WTC11 (cell line): Measurements from ENCODE around the gene OVOL3. TPM values are rescaled to one million over a fixed set of nuclear protein-coding genes. Genes with fewer than 3 reads are reported as not detected.

ENCODE experiments used
- ATAC-seq: fragments of 200-7000 bp; cut with Tn5 transposase; 2 replicates; pipeline ENCODE4 v1.10.0; 2021; ENCODE audit warnings: mild to moderate bottlenecking, moderate library complexity
- CTCF ChIA-PET: fragments of 300-600 bp; sonication (Branson Sonifier 250); formaldehyde crosslinking; loops from one replicate; lab custom pipeline; 2021; ENCODE audit warnings: antibody characterized with exemption; lab: Charles Lee
- POLR2A ChIA-PET: fragments of 350-600 bp; sonication (Branson Sonifier 250); formaldehyde crosslinking; loops from one replicate; lab custom pipeline; 2021; ENCODE audit warnings: antibody characterized with exemption; lab: Charles Lee
- DNase-seq: peaks from one replicate; pipeline ENCODE4 v3.0.0; 2021; ENCODE audit warnings: low spot score
- H3K27ac Mint-ChIP-seq: 2 replicates; pipeline ENCODE4 v1.8.0; 2021; ENCODE audit warnings: mixed read lengths
- H3K27me3 Mint-ChIP-seq: 2 replicates; pipeline ENCODE4 v1.8.0; 2021; ENCODE audit warnings: low read depth, mild to moderate bottlenecking, moderate library complexity, mixed read lengths
- H3K36me3 Mint-ChIP-seq: 2 replicates; pipeline ENCODE4 v1.8.0; 2021; ENCODE audit warnings: mixed read lengths
- H3K4me1 Mint-ChIP-seq: 2 replicates; pipeline ENCODE4 v1.8.0; 2022; ENCODE audit warnings: mixed read lengths
- H3K4me3 Mint-ChIP-seq: 2 replicates; pipeline ENCODE4 v1.8.0; 2021; ENCODE audit warnings: mild to moderate bottlenecking, moderate library complexity, mixed read lengths
- H3K9me3 Mint-ChIP-seq: 2 replicates; pipeline ENCODE4 v1.8.0; 2021; ENCODE audit warnings: mixed read lengths
- ATF1 ChIP-seq: sonication (generic); formaldehyde crosslinking; IDR thresholded peaks from 2 replicates; pipeline ENCODE4 v1.8.1; 2023; ENCODE audit warnings: mild to moderate bottlenecking, moderate library complexity, missing genetic modification reagents
- FOXP1 ChIP-seq: sonication (generic); formaldehyde crosslinking; IDR thresholded peaks from 2 replicates; pipeline ENCODE4 v1.8.0; 2022; ENCODE audit warnings: missing genetic modification reagents, mild to moderate bottlenecking, moderate library complexity, borderline replicate concordance
- MYBL2 ChIP-seq: sonication (generic); formaldehyde crosslinking; IDR thresholded peaks from 2 replicates; pipeline ENCODE4 v1.8.1; 2023; ENCODE audit warnings: mild to moderate bottlenecking, moderate library complexity, missing genetic modification reagents
- SOX15 ChIP-seq: fragments of 250-450 bp; sonication (Bioruptor Pico); IDR thresholded peaks from 2 replicates; pipeline ENCODE4 v1.9.0; 2021; ENCODE audit warnings: mild to moderate bottlenecking
- STAT6 ChIP-seq: sonication (generic); formaldehyde crosslinking; conservative IDR thresholded peaks from 2 replicates; pipeline ENCODE4 v1.8.1; 2023; ENCODE audit warnings: mild to moderate bottlenecking, low read depth, missing genetic modification reagents, moderate library complexity
- TP53 ChIP-seq: sonication (generic); formaldehyde crosslinking; IDR thresholded peaks from 2 replicates; pipeline ENCODE4 v1.8.1; 2023; ENCODE audit warnings: mild to moderate bottlenecking, missing genetic modification reagents
- ZNF121 ChIP-seq: sonication (generic); formaldehyde crosslinking; IDR thresholded peaks from 2 replicates; pipeline ENCODE4 v1.8.0; 2023; ENCODE audit warnings: missing genetic modification reagents
- ZNF138 ChIP-seq: sonication (generic); formaldehyde crosslinking; conservative IDR thresholded peaks from 2 replicates; pipeline ENCODE4 v1.8.1; 2022; ENCODE audit warnings: mild to moderate bottlenecking, moderate library complexity, missing genetic modification reagents
- ZNF425 ChIP-seq: fragments of 250-450 bp; sonication (Bioruptor Pico); conservative IDR thresholded peaks from 2 replicates; pipeline ENCODE4 v1.9.0; 2021; ENCODE audit warnings: mild to moderate bottlenecking
- total RNA-seq: library from RNA; stranded (reverse); gene quantifications from 3 replicates; pipeline ENCODE4 v1.2.3, GENCODE V29; 2021
- TF ChIP-seq, protein P1 (sequence below): sonication (generic); formaldehyde crosslinking; conservative IDR thresholded peaks from 2 replicates; pipeline ENCODE4 v1.8.1; 2022; ENCODE audit warnings: mild to moderate bottlenecking, missing genetic modification reagents
- TF ChIP-seq, protein P2 (sequence below): sonication (generic); formaldehyde crosslinking; IDR thresholded peaks from 2 replicates; pipeline ENCODE4 v1.8.0; 2022; ENCODE audit warnings: mild to moderate bottlenecking, missing genetic modification reagents
- TF ChIP-seq, protein P3 (sequence below): sonication (generic); formaldehyde crosslinking; IDR thresholded peaks from 2 replicates; pipeline ENCODE4 v1.8.1; 2023; ENCODE audit warnings: mild to moderate bottlenecking, moderate library complexity, missing genetic modification reagents

OVOL3 gene
- total RNA-seq, 1 experiment from 2014 or later, result not detected

DNA sequence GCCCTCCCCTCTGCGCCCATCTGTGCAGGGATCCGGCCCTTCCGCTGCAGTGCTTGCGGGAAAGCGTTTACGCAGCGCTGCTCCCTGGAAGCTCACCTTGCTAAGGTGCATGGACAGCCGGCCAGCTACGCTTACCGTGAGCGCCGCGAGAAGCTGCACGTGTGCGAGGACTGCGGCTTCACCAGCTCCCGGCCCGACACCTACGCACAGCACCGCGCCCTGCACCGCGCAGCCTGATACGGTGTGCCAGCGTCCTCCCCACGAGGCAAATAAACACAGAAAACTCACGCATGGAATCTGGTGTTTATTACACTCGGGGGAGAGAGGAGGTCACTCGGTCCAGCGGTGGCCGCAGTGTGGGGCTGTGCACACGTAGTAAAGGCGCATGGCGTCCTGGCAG is 2.5 kb downstream of the OVOL3 start (continued):
- TF ChIP-seq STAT6 (no peak), TP53 (CRISPR knock-in tag) (no peak), MYBL2 (CRISPR knock-in tag) (no peak), FOXP1 (no peak), SOX15 (CRISPR knock-in tag) (no peak), ZNF425 (CRISPR knock-in tag) (no peak), ATF1 (CRISPR knock-in tag) (no peak)
- TF ChIP-seq, protein P1, sequence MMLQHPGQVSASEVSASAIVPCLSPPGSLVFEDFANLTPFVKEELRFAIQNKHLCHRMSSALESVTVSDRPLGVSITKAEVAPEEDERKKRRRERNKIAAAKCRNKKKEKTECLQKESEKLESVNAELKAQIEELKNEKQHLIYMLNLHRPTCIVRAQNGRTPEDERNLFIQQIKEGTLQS, result no peak
- TF ChIP-seq, protein P2, sequence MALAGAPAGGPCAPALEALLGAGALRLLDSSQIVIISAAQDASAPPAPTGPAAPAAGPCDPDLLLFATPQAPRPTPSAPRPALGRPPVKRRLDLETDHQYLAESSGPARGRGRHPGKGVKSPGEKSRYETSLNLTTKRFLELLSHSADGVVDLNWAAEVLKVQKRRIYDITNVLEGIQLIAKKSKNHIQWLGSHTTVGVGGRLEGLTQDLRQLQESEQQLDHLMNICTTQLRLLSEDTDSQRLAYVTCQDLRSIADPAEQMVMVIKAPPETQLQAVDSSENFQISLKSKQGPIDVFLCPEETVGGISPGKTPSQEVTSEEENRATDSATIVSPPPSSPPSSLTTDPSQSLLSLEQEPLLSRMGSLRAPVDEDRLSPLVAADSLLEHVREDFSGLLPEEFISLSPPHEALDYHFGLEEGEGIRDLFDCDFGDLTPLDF (CRISPR knock-in tag), result no peak

DNA sequence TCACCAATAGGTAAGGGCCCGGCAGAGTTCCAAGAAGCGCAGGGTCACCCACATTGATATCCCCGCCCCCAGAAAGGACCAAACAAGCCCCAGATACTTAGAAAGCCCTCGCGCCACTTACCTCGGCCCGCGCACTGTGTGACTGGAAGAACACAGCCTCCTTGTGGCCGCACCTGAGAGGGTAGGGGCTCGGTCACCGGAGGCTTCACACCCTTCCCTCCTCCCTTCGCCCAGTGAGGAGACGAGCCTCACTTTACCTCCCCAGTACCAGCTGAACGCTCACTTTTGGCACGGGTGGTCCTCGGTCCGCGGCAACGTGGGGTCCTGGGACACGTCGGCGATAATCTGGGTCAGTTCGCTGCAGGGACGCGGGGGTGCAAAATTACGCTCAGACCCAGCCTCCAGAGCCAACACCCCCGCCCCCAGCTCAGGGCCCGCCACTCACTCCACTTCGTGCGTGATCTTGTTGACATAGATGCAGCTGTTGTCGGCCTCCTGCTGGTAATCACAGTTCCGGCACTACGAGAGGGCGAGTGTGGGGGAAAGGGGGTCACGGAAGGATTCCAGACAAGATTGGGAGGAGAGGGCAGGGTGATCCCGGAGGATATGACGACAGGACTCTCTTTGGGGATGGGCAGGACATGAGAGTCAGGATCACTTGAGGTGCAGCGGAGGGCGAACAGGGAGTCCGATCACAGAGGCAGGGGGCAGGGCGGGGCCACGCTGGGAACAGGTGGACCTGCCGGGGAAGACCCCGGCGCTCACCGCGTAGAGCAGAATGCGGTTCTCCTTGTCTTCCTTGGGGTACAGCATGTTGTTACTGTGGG is 3.2 kb downstream of the OVOL3 start:
- Mint-ChIP-seq H3K9me3 (no peaks in the 10 kb centered on the region), H3K4me1 (peaks cover 30% of the 10 kb centered on the region), H3K36me3 (peaks cover 28% of the 10 kb centered on the region), H3K27ac (peak overlapping the region; percentile 85), H3K27me3 (peaks cover 3% of the 10 kb centered on the region), H3K4me3 (peak overlapping the region; percentile 95)
- ATAC-seq (0 out of 2 replicates have a peak, but pooled peaks have one; percentile 2), DNase-seq (peak; percentile 51)
- CTCF ChIA-PET, result interaction anchor here (1.2 to 2.8 kb wide), 3 partner anchors 14 to 58 kb away, joined by 3 to 28 read pairs (median 3); no protein-coding TSS in a partner anchor
- POLR2A ChIA-PET, result interaction anchor here (1.5 kb wide), 1 partner anchor 14 kb away, joined by 7 read pairs; no protein-coding TSS in a partner anchor
- TF ChIP-seq ZNF121 (CRISPR knock-in tag) (peak; percentile 2; the same call in 1 of the 2 replicates), ZNF138 (CRISPR knock-in tag) (no peak)
- TF ChIP-seq, protein P3, sequence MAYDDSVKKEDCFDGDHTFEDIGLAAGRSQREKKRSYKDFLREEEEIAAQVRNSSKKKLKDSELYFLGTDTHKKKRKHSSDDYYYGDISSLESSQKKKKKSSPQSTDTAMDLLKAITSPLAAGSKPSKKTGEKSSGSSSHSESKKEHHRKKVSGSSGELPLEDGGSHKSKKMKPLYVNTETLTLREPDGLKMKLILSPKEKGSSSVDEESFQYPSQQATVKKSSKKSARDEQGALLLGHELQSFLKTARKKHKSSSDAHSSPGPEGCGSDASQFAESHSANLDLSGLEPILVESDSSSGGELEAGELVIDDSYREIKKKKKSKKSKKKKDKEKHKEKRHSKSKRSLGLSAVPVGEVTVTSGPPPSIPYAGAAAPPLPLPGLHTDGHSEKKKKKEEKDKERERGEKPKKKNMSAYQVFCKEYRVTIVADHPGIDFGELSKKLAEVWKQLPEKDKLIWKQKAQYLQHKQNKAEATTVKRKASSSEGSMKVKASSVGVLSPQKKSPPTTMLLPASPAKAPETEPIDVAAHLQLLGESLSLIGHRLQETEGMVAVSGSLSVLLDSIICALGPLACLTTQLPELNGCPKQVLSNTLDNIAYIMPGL, result 0 out of 2 replicates have a peak, but pooled peaks have one; percentile 31
